Chondrocyte (in vitro differentiated cells): ENCODE results near the gene TST. TPM values are rescaled to one million over a fixed set of nuclear protein-coding genes. Genes with fewer than 3 reads are reported as not detected.

Experiments
- DNase-seq: peaks from one replicate; pipeline ENCODE4 v3.0.0; 2021; ENCODE audit warnings: mixed read lengths, low spot score
- H3K27ac Mint-ChIP-seq: one replicate; pipeline ENCODE4 v1.8.0; 2021; ENCODE audit warnings: mild to moderate bottlenecking, moderate library complexity, mixed read lengths; ENCODE audit not compliant: unreplicated experiment
- H3K27me3 Mint-ChIP-seq: 2 replicates; pipeline ENCODE4 v1.8.0; 2021; ENCODE audit warnings: low read depth, mixed read lengths
- H3K36me3 Mint-ChIP-seq: 2 replicates; pipeline ENCODE4 v1.8.0; 2021; ENCODE audit warnings: low read depth, mixed read lengths
- H3K4me1 Mint-ChIP-seq: 2 replicates; pipeline ENCODE4 v1.8.0; 2021; ENCODE audit warnings: low read depth, mild to moderate bottlenecking, mixed read lengths
- H3K4me3 Mint-ChIP-seq: one replicate; pipeline ENCODE4 v1.8.0; 2021; ENCODE audit warnings: mild to moderate bottlenecking, moderate library complexity, mixed read lengths; ENCODE audit not compliant: unreplicated experiment
- H3K9me3 Mint-ChIP-seq: 2 replicates; pipeline ENCODE4 v1.8.0; 2021; ENCODE audit warnings: low read depth, mixed read lengths
- total RNA-seq: library from RNA; stranded (reverse); gene quantifications from 3 replicates; pipeline ENCODE4 v1.2.1, GENCODE V29; 2021
- TF ChIP-seq, protein P1 (sequence below): fragments of 200-600 bp; sonication (generic); IDR thresholded peaks from 2 replicates; pipeline ENCODE4 v1.5.0; 2021; ENCODE audit warnings: antibody characterized with exemption, mild to moderate bottlenecking, moderate library complexity

TST gene
- total RNA-seq, 1 donor from 2014 or later = 24.9 TPM

DNA sequence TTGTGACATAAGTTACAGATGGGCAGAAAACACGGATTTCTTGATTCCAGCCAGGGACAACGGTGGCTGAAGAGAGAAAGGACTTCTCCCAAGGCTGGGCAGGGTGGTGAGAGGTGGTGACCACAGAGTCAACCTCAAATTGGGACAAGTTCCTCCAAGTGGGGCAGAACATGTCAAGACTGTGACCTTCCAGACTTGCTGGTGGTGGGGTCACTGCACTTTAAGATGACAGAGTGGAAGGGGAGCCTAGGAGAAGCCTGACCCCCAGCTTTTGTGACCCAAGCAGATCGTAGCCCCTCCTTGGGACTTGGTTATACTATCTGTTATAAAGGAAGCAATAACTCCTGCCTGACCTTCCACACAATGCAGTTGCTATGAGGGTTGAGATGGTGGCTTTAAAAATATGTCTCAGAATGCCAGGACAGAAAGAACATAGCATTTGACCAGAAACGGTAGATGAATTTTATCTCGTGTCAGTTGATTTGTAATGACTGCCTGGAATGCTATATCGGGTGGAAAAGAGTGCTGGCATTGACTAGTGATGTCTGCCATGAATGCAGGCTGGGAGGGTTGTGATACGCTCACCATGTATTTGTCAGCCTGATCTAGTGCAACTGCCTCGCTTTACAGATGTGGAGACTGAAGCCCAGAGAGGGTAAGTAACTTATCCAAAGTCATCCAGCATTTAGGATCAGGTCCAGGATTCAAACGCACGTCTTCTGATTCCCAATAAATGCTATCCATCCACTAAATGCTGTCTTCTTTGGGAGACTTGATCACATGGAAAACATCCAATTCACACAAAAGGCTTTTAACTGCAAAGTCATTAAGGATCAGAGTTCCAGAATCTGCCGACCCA is 18.3 kb downstream of the TST start:
- no peak for DNase-seq
- no peak overlapping the region for H3K27ac Mint-ChIP-seq
- peaks cover 34% of the 10 kb centered on the region for H3K27me3 Mint-ChIP-seq
- peaks cover 2% of the 10 kb centered on the region for H3K4me1 Mint-ChIP-seq
- H3K9me3 Mint-ChIP-seq = peaks cover 7% of the 10 kb centered on the region
- no peak overlapping the region for H3K4me3 Mint-ChIP-seq
- peaks cover 2% of the 10 kb centered on the region for H3K36me3 Mint-ChIP-seq
- TF ChIP-seq, protein P1, sequence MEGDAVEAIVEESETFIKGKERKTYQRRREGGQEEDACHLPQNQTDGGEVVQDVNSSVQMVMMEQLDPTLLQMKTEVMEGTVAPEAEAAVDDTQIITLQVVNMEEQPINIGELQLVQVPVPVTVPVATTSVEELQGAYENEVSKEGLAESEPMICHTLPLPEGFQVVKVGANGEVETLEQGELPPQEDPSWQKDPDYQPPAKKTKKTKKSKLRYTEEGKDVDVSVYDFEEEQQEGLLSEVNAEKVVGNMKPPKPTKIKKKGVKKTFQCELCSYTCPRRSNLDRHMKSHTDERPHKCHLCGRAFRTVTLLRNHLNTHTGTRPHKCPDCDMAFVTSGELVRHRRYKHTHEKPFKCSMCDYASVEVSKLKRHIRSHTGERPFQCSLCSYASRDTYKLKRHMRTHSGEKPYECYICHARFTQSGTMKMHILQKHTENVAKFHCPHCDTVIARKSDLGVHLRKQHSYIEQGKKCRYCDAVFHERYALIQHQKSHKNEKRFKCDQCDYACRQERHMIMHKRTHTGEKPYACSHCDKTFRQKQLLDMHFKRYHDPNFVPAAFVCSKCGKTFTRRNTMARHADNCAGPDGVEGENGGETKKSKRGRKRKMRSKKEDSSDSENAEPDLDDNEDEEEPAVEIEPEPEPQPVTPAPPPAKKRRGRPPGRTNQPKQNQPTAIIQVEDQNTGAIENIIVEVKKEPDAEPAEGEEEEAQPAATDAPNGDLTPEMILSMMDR = no peak

DNA sequence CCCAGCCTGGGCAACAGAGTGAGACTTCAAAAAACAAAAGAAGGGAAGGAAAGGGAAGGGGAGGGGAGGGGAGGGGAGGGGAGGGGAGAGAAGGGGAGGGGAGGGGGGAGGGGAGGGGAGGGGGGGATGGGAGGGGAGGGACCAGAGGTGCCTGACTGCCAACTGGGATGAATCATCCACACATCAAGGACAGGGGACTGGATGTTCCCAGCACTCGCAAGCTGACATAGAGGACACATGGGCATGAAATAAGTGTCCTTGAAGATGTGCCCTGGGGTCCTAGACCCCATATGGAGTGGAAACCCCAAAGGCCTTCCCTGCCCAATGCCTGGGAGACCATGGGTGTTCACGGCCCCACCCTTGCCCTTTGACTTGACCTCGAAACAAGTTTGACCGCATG is 19.8 kb downstream of the TST start:
- Mint-ChIP-seq H3K36me3 (peaks cover 2% of the 10 kb centered on the region), H3K4me3 (no peak overlapping the region), H3K27ac (no peak overlapping the region), H3K4me1 (peaks cover 2% of the 10 kb centered on the region), H3K9me3 (no peaks in the 10 kb centered on the region), H3K27me3 (peaks cover 34% of the 10 kb centered on the region)
- DNase-seq = no peak
- TF ChIP-seq, protein P1 = no peak

DNA sequence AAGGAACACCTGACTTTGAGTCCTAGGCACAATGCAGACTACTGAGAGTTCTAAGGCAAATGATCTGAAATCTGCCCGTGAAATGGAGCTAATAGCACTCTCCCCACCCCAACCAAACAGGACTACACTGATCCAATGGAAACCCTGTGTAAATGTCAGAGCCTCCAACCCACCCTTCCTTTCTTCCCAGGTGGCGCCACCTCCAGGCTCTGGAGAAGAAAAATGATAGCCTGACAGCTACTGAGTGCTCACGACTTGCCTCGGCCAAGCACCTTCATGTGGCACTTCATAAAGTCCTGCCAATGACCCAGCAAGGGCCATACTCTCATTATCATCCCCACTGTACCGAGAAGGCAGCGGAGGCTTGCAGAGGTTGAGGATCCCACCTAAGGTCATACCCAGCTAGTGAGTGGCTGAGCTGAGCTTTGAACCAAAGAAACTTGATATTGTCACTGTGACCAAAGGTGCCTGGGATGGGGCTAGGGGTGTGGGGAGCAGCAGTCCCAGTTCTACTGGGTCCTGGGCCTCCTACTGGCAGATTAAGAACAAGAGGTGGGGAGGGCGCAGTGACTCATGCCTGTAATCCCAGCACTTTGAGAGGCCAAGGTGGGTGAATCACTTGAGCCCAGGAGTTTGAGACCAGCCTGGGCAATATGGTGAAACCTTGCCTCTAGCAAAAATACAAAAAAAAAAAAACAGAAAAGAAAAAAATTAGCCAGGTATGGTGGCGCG is 20.5 kb downstream of the TST start:
- Mint-ChIP-seq H3K36me3 (peaks cover 2% of the 10 kb centered on the region), H3K4me1 (peaks cover 2% of the 10 kb centered on the region), H3K4me3 (no peak overlapping the region), H3K27ac (no peak overlapping the region), H3K27me3 (peaks cover 32% of the 10 kb centered on the region), H3K9me3 (no peaks in the 10 kb centered on the region)
- TF ChIP-seq, protein P1 = peak; percentile 31
- no peak for DNase-seq

DNA sequence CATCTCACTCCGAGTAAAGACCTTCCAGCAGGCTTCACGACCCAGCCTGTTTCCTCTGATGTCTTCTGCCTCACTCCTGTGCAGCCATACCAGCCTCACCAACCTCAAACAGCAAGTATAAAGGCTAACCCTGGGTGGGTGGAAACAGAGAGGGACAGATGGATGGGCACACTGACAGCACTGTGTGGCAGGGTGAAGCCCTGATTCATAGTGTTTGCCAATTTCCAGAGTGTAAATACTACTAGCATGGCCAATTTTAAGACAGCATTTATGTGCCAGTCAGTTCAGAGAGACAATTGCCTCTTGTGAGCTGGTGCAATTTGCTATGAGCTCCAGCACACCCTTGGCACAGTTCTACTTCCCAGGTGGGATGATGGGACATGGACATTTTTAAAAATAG is 21.5 kb downstream of the TST start:
- no peak overlapping the region for H3K27ac Mint-ChIP-seq
- H3K4me3 Mint-ChIP-seq = no peak overlapping the region
- DNase-seq = no peak
- H3K27me3 Mint-ChIP-seq = peaks cover 29% of the 10 kb centered on the region
- peaks cover 2% of the 10 kb centered on the region for H3K36me3 Mint-ChIP-seq
- TF ChIP-seq, protein P1 = no peak
- peaks cover 2% of the 10 kb centered on the region for H3K4me1 Mint-ChIP-seq
- H3K9me3 Mint-ChIP-seq = no peaks in the 10 kb centered on the region

DNA sequence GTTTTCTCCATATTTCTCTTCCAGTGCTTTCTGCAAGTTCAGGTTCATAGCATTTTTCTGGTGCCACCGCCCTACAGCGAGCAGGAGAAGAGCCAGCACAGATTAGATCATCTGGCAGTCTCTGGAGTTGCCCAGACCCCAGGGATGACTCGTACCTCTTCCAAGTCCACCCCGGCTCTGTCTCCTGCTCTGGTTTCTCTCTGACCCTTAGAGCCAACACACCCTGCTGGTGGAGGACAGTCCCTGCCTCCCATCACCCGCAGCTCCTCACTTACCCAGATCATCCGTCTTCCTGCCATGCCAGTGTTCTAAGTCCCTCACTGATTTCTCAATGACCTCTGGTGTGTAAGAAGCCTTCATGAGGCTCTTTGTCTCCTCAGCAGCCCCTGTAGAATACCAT is 28.0 kb downstream of the TST start:
- H3K27ac Mint-ChIP-seq = no peak overlapping the region
- H3K27me3 Mint-ChIP-seq = peaks cover 51% of the 10 kb centered on the region
- H3K4me3 Mint-ChIP-seq = no peak overlapping the region
- peaks cover 6% of the 10 kb centered on the region for H3K9me3 Mint-ChIP-seq
- H3K4me1 Mint-ChIP-seq = no peaks in the 10 kb centered on the region
- H3K36me3 Mint-ChIP-seq = peaks cover 2% of the 10 kb centered on the region
- no peak for DNase-seq
- TF ChIP-seq, protein P1 = no peak
